ENCODE data around the gene LYSMD3.

Gene LYSMD3

DNA sequence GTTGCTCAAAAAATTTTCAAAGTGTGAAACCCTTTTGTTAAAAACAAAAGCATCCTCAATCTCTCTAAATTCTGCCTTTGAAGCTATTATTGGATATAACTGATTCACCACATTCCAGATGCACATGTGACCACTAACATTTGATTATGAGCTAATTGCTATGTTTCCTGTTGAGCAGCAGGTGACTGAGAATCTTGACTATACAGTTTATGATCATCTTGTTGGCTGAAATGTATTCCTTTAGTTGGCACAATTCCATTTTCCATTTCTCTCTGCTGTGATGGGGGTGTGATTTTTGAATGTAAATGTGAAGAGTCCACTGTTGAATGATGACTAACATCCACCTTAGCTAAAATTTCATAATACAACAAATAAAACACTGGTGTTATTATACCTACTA is 10.7 kb downstream of the LYSMD3 start:
- Histone ChIP-seq H3K4me3 (ENCODE audit: low read depth, low read length) (no peak overlapping the region), H3K27me3 (replicated peaks) (no peaks in the 10 kb centered on the region), H3K27ac (no peak overlapping the region), H3K36me3 (replicated peaks) (peaks cover 9% of the 10 kb centered on the region)
- DNase-seq, result no peak
- in situ Hi-C loops (cut with HindIII; ENCODE audit: low pct_ligation_motif_present, low sequenced_read_pairs), result no loop called here
- TF ChIP-seq, protein P1, sequence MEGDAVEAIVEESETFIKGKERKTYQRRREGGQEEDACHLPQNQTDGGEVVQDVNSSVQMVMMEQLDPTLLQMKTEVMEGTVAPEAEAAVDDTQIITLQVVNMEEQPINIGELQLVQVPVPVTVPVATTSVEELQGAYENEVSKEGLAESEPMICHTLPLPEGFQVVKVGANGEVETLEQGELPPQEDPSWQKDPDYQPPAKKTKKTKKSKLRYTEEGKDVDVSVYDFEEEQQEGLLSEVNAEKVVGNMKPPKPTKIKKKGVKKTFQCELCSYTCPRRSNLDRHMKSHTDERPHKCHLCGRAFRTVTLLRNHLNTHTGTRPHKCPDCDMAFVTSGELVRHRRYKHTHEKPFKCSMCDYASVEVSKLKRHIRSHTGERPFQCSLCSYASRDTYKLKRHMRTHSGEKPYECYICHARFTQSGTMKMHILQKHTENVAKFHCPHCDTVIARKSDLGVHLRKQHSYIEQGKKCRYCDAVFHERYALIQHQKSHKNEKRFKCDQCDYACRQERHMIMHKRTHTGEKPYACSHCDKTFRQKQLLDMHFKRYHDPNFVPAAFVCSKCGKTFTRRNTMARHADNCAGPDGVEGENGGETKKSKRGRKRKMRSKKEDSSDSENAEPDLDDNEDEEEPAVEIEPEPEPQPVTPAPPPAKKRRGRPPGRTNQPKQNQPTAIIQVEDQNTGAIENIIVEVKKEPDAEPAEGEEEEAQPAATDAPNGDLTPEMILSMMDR (IDR thresholded peaks at IDR 0.05; ENCODE audit: low read depth, low read length, missing control alignments), result no peak

DNA sequence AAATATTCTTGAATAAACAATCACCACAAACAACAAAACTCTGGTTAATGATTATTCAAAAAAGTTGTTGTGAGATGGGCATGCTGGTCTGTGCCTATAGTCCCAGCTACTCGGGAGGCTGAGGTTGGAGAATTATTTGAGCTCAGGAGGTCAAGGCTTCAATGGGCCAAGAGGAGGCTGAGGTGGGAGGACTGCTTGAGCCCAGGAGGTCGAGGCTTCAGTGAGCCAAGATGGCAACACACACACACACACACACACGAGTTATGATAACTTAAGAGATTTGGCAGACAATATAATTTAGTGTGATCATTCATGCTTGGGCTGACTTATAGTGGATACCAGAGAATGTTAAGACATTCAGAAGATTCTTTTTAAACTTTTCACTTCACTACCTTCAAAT is 14.9 kb downstream of the LYSMD3 start:
- TF ChIP-seq, protein P1 (IDR thresholded peaks at IDR 0.05; ENCODE audit: low read depth, low read length, missing control alignments), result no peak
- in situ Hi-C loops (cut with HindIII; ENCODE audit: low pct_ligation_motif_present, low sequenced_read_pairs), result no loop called here
- H3K27me3 ChIP-seq (replicated peaks), result no peaks in the 10 kb centered on the region
- H3K4me3 ChIP-seq (ENCODE audit: low read depth, low read length), result no peak overlapping the region
- peaks cover 7% of the 10 kb centered on the region for H3K36me3 ChIP-seq (replicated peaks)
- H3K27ac ChIP-seq, result no peak overlapping the region
- DNase-seq, result no peak

DNA sequence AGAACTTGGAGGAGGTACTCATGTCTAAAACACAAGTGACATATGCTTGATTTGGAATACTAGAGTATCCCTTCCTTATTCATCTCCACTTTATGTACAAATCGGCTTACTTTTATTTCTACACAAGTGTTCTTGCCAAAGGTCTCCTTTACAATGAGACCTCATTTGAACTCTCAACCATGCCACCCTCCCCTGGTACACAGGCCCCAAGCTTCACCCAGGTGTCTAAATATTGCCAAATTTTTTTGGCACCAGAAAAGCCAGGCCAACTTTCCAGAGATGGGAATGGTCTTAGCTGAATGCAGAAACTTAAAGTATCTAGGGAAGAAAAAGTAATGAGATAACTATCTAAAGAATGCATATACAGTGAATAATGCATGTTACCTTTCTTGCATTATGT is 18.9 kb downstream of the LYSMD3 start:
- TF ChIP-seq, protein P1 (IDR thresholded peaks at IDR 0.05; ENCODE audit: low read depth, low read length, missing control alignments), result no peak
- in situ Hi-C loops (cut with HindIII; ENCODE audit: low pct_ligation_motif_present, low sequenced_read_pairs), result no loop called here
- no peaks in the 10 kb centered on the region for H3K36me3 ChIP-seq (replicated peaks)
- no peak overlapping the region for H3K27ac ChIP-seq
- H3K4me3 ChIP-seq (ENCODE audit: low read depth, low read length), result no peak overlapping the region
- no peak for DNase-seq
- no peaks in the 10 kb centered on the region for H3K27me3 ChIP-seq (replicated peaks)

DNA sequence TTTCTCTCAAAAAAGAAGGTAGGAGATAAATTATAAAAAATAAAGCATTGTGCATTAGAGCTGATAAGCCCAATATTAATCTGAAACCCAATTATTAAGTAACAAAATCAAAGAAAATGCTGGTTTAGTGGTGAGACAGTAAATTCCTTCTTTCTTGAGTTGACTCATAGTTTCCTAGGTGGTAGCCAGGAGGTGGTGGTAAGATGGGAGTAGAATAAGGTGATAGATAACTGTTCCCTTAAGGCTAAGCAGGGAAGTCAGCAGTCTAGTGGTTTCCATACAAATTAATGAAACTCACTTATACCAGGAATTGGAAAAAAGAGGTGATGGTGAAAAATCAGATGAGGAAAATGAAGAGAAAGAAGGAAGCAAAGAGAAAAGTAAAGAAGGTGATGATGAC is 23.2 kb downstream of the LYSMD3 start:
- Histone ChIP-seq H3K27ac (no peak overlapping the region), H3K36me3 (replicated peaks) (no peaks in the 10 kb centered on the region), H3K27me3 (replicated peaks) (no peaks in the 10 kb centered on the region), H3K4me3 (ENCODE audit: low read depth, low read length) (no peak overlapping the region)
- in situ Hi-C loops (cut with HindIII; ENCODE audit: low pct_ligation_motif_present, low sequenced_read_pairs), result no loop called here
- TF ChIP-seq, protein P1 (IDR thresholded peaks at IDR 0.05; ENCODE audit: low read depth, low read length, missing control alignments), result no peak
- no peak for DNase-seq

DNA sequence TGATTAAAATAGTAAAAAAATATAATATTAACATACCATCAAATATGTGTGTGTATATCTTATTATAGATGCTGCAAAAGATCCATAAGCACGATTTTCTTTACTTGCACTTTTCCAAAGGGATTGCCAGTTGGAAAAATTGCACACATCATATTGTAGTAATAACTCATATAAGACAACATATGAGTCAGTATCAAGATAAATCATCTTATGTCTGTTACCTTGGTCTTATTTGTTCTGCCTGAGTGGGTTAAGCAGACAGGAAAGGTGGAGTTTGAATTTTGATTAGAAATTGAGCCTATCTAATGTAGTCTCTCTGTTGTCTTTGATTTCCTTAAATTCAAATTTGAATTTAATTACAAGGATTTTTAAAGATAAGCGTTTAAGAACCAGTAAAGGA is 24.6 kb downstream of the LYSMD3 start:
- in situ Hi-C loops (cut with HindIII; ENCODE audit: low pct_ligation_motif_present, low sequenced_read_pairs), result no loop called here

DNA sequence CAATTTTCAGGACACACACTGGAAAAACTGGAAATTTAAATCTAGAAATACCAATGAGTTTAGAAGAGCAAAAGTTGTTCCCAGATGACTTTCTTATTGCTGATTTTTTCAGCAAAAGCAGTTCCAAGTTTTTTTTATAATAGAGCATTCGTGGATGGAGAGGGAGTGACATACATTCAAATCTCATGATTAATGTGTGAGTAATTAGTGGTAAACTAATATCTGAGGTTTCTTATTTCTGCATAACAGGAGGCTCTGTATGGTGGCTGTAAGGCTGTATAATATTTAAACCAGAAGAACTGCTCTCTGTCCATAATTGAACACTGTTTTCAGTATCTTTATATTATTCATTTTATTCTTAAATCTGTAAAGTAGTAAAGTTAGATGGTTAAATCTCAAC is 25.8 kb downstream of the LYSMD3 start:
- Histone ChIP-seq H3K36me3 (replicated peaks) (no peaks in the 10 kb centered on the region), H3K27me3 (replicated peaks) (no peaks in the 10 kb centered on the region), H3K27ac (no peak overlapping the region), H3K4me3 (ENCODE audit: low read depth, low read length) (no peak overlapping the region)
- in situ Hi-C loops (cut with HindIII; ENCODE audit: low pct_ligation_motif_present, low sequenced_read_pairs), result no loop called here
- DNase-seq, result no peak
- TF ChIP-seq, protein P1 (IDR thresholded peaks at IDR 0.05; ENCODE audit: low read depth, low read length, missing control alignments), result no peak

More for the DNA sequence above, 24.6 kb downstream of the LYSMD3 start:
- no peaks in the 10 kb centered on the region for H3K27me3 ChIP-seq (replicated peaks)
- H3K27ac ChIP-seq, result no peak overlapping the region
- no peaks in the 10 kb centered on the region for H3K36me3 ChIP-seq (replicated peaks)
- DNase-seq, result no peak
- no peak overlapping the region for H3K4me3 ChIP-seq (ENCODE audit: low read depth, low read length)
- TF ChIP-seq, protein P1 (IDR thresholded peaks at IDR 0.05; ENCODE audit: low read depth, low read length, missing control alignments), result no peak

Data from brain microvascular endothelial cell (primary cell).